Endothelial cell of umbilical vein (primary cell): ENCODE data around the gene KPNA2.
"Not testable (repeated sequence)": the region's sequence is repeated elsewhere in the genome, so short reads cannot be mapped to it uniquely, and the experiment has no call there.

ENCODE experiments used
- EZH2 ChIP-seq: IDR thresholded peaks from 2 replicates; pipeline ENCODE4 v1.6.1; 2012; ENCODE audit warnings: borderline replicate concordance, low read depth, mild to moderate bottlenecking, moderate library complexity, low read length, inconsistent platforms; ENCODE audit not compliant: severe bottlenecking
- GATA2 ChIP-seq: IDR thresholded peaks from 2 replicates; pipeline ENCODE4 v1.7.0; 2011; ENCODE audit warnings: low read depth, mild to moderate bottlenecking, moderate library complexity, mixed read lengths, low read length; ENCODE audit not compliant: insufficient read length, insufficient read depth
- JUN ChIP-seq: IDR thresholded peaks from 2 replicates; pipeline ENCODE4 v1.6.1; 2011; ENCODE audit warnings: borderline replicate concordance, low read depth; ENCODE audit not compliant: insufficient read length, insufficient read depth
- MYC ChIP-seq: IDR thresholded peaks from one replicate; pipeline ENCODE4 v1.6.1; 2011; ENCODE audit warnings: mild to moderate bottlenecking, low read depth, low read length
- POLR2A ChIP-seq: IDR thresholded peaks from 2 replicates; pipeline ENCODE4 v1.6.1; 2012; ENCODE audit warnings: low read depth, mild to moderate bottlenecking, control low read depth, low read length
- POLR2AphosphoS5 ChIP-seq: IDR thresholded peaks from 2 replicates; pipeline ENCODE4 v1.6.1; 2012; ENCODE audit warnings: low read depth, mild to moderate bottlenecking, control low read depth, low read length, moderate library complexity; ENCODE audit not compliant: insufficient read depth
- TF ChIP-seq, protein P1 (sequence below), 2 donors: IDR thresholded peaks; 1 replicate in 1 of 2; 2 replicates in 1 of 2; pipeline ENCODE4 v1.5.1; 2011; ENCODE audit warnings: low read length in 2 of 2, mild to moderate bottlenecking in 2 of 2, moderate library complexity in 2 of 2, control low read depth in 1 of 2, inconsistent platforms in 1 of 2, low read depth in 1 of 2; ENCODE audit not compliant: insufficient read depth in 1 of 2; ENCODE audit errors: extremely low read depth in 1 of 2
- TF ChIP-seq, protein P2 (sequence below): IDR thresholded peaks from 2 replicates; pipeline ENCODE4 v1.6.1; 2011; ENCODE audit not compliant: insufficient read depth, insufficient read length

DNA sequence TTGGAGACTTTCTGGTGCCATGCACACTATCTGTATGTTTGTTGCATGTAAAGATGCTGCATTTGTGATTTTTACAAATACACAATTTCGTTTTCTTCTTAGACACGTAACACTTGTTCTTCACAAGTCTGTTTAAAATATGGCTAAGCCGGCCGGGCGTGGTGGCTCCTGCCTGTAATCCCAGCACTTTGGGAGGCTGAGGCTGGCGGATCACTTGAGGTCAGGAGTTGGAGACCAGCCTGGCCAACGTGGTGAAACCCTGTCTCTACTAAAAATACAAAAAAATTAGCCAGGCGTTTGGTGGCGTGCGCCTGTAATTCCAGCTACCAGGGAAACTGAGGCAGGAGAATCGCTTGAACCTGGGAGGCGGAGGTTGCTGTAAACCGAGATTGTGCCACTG lies 14.7 kb upstream of the KPNA2 start:
- TF ChIP-seq, protein P1, sequence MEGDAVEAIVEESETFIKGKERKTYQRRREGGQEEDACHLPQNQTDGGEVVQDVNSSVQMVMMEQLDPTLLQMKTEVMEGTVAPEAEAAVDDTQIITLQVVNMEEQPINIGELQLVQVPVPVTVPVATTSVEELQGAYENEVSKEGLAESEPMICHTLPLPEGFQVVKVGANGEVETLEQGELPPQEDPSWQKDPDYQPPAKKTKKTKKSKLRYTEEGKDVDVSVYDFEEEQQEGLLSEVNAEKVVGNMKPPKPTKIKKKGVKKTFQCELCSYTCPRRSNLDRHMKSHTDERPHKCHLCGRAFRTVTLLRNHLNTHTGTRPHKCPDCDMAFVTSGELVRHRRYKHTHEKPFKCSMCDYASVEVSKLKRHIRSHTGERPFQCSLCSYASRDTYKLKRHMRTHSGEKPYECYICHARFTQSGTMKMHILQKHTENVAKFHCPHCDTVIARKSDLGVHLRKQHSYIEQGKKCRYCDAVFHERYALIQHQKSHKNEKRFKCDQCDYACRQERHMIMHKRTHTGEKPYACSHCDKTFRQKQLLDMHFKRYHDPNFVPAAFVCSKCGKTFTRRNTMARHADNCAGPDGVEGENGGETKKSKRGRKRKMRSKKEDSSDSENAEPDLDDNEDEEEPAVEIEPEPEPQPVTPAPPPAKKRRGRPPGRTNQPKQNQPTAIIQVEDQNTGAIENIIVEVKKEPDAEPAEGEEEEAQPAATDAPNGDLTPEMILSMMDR (IDR thresholded peaks at IDR 0.05; ENCODE audit: extremely low read depth in 1 of 2, insufficient read depth in 1 of 2, low read depth in 1 of 2, low read length in 2 of 2) = not testable (repeated sequence)
- TF ChIP-seq, protein P2, sequence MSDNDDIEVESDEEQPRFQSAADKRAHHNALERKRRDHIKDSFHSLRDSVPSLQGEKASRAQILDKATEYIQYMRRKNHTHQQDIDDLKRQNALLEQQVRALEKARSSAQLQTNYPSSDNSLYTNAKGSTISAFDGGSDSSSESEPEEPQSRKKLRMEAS = not testable (repeated sequence)
- TF ChIP-seq POLR2AphosphoS5, POLR2A, EZH2, MYC, JUN, GATA2: not testable (repeated sequence)
